Measurements from ENCODE around the gene AP1G1. TPM values are rescaled to one million over a fixed set of nuclear protein-coding genes. Genes with fewer than 3 reads are reported as not detected.

Gene AP1G1
- total and polyA plus RNA-seq, 2 of the 8 experiments (the other 6 are each of a cell fraction or from before 2014, with no cell fraction given) = 43.9 to 68.4 TPM

DNA sequence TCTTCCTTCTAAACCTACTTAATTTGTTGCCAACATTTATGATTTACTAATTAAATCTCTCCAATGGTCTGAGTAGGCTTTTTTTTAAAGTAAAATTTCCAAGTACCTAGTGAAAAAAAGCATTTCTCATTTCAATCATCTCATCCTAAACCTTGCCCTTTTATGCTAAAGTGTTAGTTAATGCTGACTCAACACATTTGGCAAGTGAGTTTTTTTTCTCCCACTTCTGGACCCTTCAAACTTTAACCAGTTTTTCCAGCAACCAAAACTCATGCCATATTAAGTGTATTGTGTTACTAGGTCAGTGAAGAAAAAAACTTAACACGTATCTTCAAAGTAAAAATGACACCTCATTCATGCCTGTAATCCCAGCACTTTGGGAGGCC, 5.3 kb downstream of the AP1G1 start:
- no peak overlapping the region for H4K91ac ChIP-seq (replicated peaks; ENCODE audit: insufficient read length, low read length)
- peaks cover 0 to 7% (median 0%) of the 10 kb centered on the region in 4 experiments; a peak in 1 of 8 replicates for H3K36me3 ChIP-seq (ENCODE audit: control insufficient read depth in 2 of 4, insufficient read depth in 4 of 4, low read length in 3 of 4)
- no peak overlapping the region for H4K8ac ChIP-seq (ENCODE audit: extremely low read depth, insufficient read depth, low read length)
- H2AK5ac ChIP-seq (ENCODE audit: low read depth, low read length) = no peak overlapping the region
- H2BK15ac ChIP-seq (ENCODE audit: low read length) = no peak overlapping the region
- peaks cover 3% of the 10 kb centered on the region; the same call in 1 of the 2 replicates for H3K79me1 ChIP-seq (ENCODE audit: low read depth, low read length)
- FAIRE-seq (no peak), DNase-seq (ENCODE audit: low read depth in 1 of 2, low spot score in 2 of 2) (no peak)
- no peak overlapping the region for H3K9ac ChIP-seq (replicated peaks in 1 of 4; ENCODE audit: extremely low read depth in 1 of 4, low read depth in 3 of 4, low read length in 3 of 4)
- peaks cover 0 to 3% (median 0%) of the 10 kb centered on the region in 4 experiments; a peak in 2 of 7 replicates for H3K4me1 ChIP-seq (replicated peaks in 1 of 4; ENCODE audit: control insufficient read depth in 3 of 4, insufficient read depth in 4 of 4, low read length in 3 of 4)
- no peak overlapping the region for H2AFZ ChIP-seq (ENCODE audit: low read length)
- no peak overlapping the region for H3K23ac ChIP-seq (ENCODE audit: insufficient read length)
- ChIA-PET CTCF (ENCODE audit: partially characterized antibody) (no interaction called here), POLR2A (ENCODE audit: partially characterized antibody) (no interaction called here)
- no peak overlapping the region for H3K4me3 ChIP-seq (ENCODE audit: extremely low read depth in 1 of 4, insufficient read depth in 2 of 4, low read depth in 3 of 4, low read length in 4 of 4)
- no peaks in the 10 kb centered on the region for H3K9me3 ChIP-seq (ENCODE audit: insufficient read depth in 2 of 2, low read depth in 1 of 2, low read length in 1 of 2)
- H3K14ac ChIP-seq (ENCODE audit: insufficient read length) = no peak overlapping the region
- H4K5ac ChIP-seq (ENCODE audit: insufficient read length, low read depth, low read length) = no peak overlapping the region
- H3K79me2 ChIP-seq (ENCODE audit: control insufficient read depth in 1 of 2, insufficient read depth in 2 of 2, low read length in 2 of 2) = peaks cover 13 to 78% of the 10 kb centered on the region in 2 experiments
- no peaks in the 10 kb centered on the region for H3K27me3 ChIP-seq (replicated peaks in 1 of 4; ENCODE audit: control insufficient read depth in 3 of 4, extremely low read depth in 1 of 4, insufficient read depth in 3 of 4, low read length in 3 of 4)
- H3K4me2 ChIP-seq (ENCODE audit: insufficient read depth in 1 of 2, low read depth in 2 of 2, low read length in 2 of 2) = no peak overlapping the region
- no peaks in the 10 kb centered on the region for H4K20me1 ChIP-seq (replicated peaks in 1 of 2; ENCODE audit: control insufficient read depth in 1 of 2, insufficient read depth in 2 of 2, low read length in 2 of 2)
- 75% methylated on average over 1 of the region's 1 CpG; no CpG with 5 or more reads in 1 of the 2 experiments for WGBS, 2 experiments (ENCODE audit: extremely low coverage in 1 of 2, insufficient coverage in 1 of 2, insufficient read length in 1 of 2, insufficient replicate concordance in 2 of 2, low coverage in 1 of 2, low lambda C conversion rate in 2 of 2, missing lambda C conversion rate in 1 of 2)
- no peak overlapping the region for H3K18ac ChIP-seq (ENCODE audit: extremely low read depth, low read length)
- no peak overlapping the region for H2BK120ac ChIP-seq (replicated peaks; ENCODE audit: low read depth, low read length)
- no peak overlapping the region for H2BK5ac ChIP-seq (ENCODE audit: low read depth, low read length)
- no peak overlapping the region for H3K27ac ChIP-seq (ENCODE audit: low read depth, low read length)
- H3K4ac ChIP-seq (replicated peaks; ENCODE audit: insufficient read length, low read depth, low read length) = no peak overlapping the region
- peak; percentile 96 for TF ChIP-seq MAFK (IDR thresholded peaks at IDR 0.05; ENCODE audit: low read depth, low read length)
- TF ChIP-seq KDM4A (IDR thresholded peaks at IDR 0.05; ENCODE audit: low read depth, low read length, severe bottlenecking) = no peak
- H2BK20ac ChIP-seq (ENCODE audit: low read length) = no peak overlapping the region
- no peak overlapping the region for H2BK12ac ChIP-seq (ENCODE audit: low read depth, low read length)
- no peak overlapping the region for H3K56ac ChIP-seq (replicated peaks; ENCODE audit: insufficient read length, low read depth, low read length)
- peaks cover 4% of the 10 kb centered on the region for H3K23me2 ChIP-seq (ENCODE audit: low read depth, low read length)
